ENCODE measurements around the gene SH3BGR. TPM values are rescaled to one million over a fixed set of nuclear protein-coding genes. Genes with fewer than 3 reads are reported as not detected.

SH3BGR gene
- total and polyA plus RNA-seq, 2 donors (not counting 3 experiments of a cell fraction or from before 2014, with no cell fraction given) = 1.1 TPM; not detected in 1

- no peak overlapping the region for H3K27ac ChIP-seq (ENCODE audit: insufficient read depth, low read depth, low read length)
Measured at GRCh38 chr21:39483917-39484316, 32.1 kb downstream of the SH3BGR start.

More at GRCh38 chr21:39483917-39484316, 32.1 kb downstream of the SH3BGR start:
- Histone ChIP-seq H3K4me3 (replicated peaks in 1 of 3; ENCODE audit: insufficient read depth in 1 of 3, low read depth in 1 of 3, low read length in 3 of 3) (no peak overlapping the region), H3K27me3 (ENCODE audit: control insufficient read depth in 2 of 2, insufficient read depth in 2 of 2, low read length in 2 of 2) (peaks cover 0 to 3% of the 10 kb centered on the region in 2 experiments), H3K9me1 (replicated peaks; ENCODE audit: control insufficient read depth, extremely low read depth, insufficient read depth, low read length) (no peaks in the 10 kb centered on the region), H3K4me2 (ENCODE audit: insufficient read depth, low read length) (no peak overlapping the region), H3K36me3 (ENCODE audit: control insufficient read depth in 2 of 2, extremely low read depth in 1 of 2, insufficient read depth in 2 of 2, low read length in 2 of 2) (no peaks in the 10 kb centered on the region), H3K9me3 (replicated peaks; ENCODE audit: control insufficient read depth, insufficient read depth, low read length) (no peaks in the 10 kb centered on the region), H4K20me1 (replicated peaks; ENCODE audit: control insufficient read depth, extremely low read depth, insufficient read depth, low read length) (no peaks in the 10 kb centered on the region), H3K4me1 (ENCODE audit: control insufficient read depth, extremely low read depth, insufficient read depth, low read length) (no peaks in the 10 kb centered on the region), H3K9ac (replicated peaks; ENCODE audit: extremely low read depth, insufficient read depth, low read length) (no peak overlapping the region), H3K79me2 (ENCODE audit: control insufficient read depth, insufficient read depth, low read length) (no peaks in the 10 kb centered on the region), H2AFZ (ENCODE audit: low read depth, low read length) (no peak overlapping the region)
- DNase-seq (ENCODE audit: low read depth, low spot score) (peak; percentile 2), FAIRE-seq (no peak)
- BruUV-seq (replicated peaks) = no TSS peak
- dilution Hi-C loops (cut with MboI; ENCODE audit: extremely low pct_ligation_motif_present, low sequenced_read_pairs) (no loop called here), intact Hi-C loops (cut with micrococcal nuclease) (no loop called here)
- TF ChIP-seq CTCF (IDR thresholded peaks at IDR 0.05; ENCODE audit: extremely low read depth in 1 of 2, insufficient read depth in 1 of 2, low read depth in 1 of 2, low read length in 2 of 2) (no peak), POLR2A (IDR thresholded peaks at IDR 0.05; ENCODE audit: low read depth, low read length) (no peak), FOS (IDR thresholded peaks at IDR 0.05; ENCODE audit: borderline replicate concordance, insufficient read depth, low read length) (no peak), GATA2 (IDR thresholded peaks at IDR 0.05; ENCODE audit: insufficient read depth, insufficient read length, low read depth, low read length) (no peak), JUN (IDR thresholded peaks at IDR 0.05; ENCODE audit: borderline replicate concordance, insufficient read depth, insufficient read length, low read depth) (no peak), MYC (IDR thresholded peaks at IDR 0.05; ENCODE audit: low read depth, low read length) (no peak), MAX (IDR thresholded peaks at IDR 0.05; ENCODE audit: insufficient read depth, insufficient read length) (no peak), EZH2 (IDR thresholded peaks at IDR 0.05; ENCODE audit: borderline replicate concordance, low read depth, low read length, severe bottlenecking) (no peak), POLR2AphosphoS5 (IDR thresholded peaks at IDR 0.05; ENCODE audit: insufficient read depth, low read depth, low read length) (no peak)
- POLR2A ChIA-PET = no interaction called here
- CTCF ChIA-PET = no interaction called here

Measured in endothelial cell of umbilical vein (primary cell).